Stomach smooth muscle (tissue), 2 donors: ENCODE results near the gene PIM2.
A peak's percentile ranks its signal among the peaks of the same experiment; 100 is the strongest.

Experiments used
- H3K27ac ChIP-seq: one replicate; pipeline ENCODE4 v1.7.0; 2013; ENCODE audit warnings: mild to moderate bottlenecking, low read length, inconsistent platforms
- H3K27me3 ChIP-seq, 2 donors: one replicate each; pipeline ENCODE4 v1.7.0; 2013; ENCODE audit warnings: low read length in 2 of 2; ENCODE audit not compliant: insufficient read depth in 2 of 2, control insufficient read depth in 1 of 2
- H3K36me3 ChIP-seq, 2 donors: one replicate each; pipeline ENCODE4 v1.7.0; 2013; ENCODE audit warnings: low read length in 2 of 2; ENCODE audit not compliant: control insufficient read depth in 2 of 2, insufficient read depth in 2 of 2
- H3K4me1 ChIP-seq: one replicate; pipeline ENCODE4 v1.7.0; 2013; ENCODE audit warnings: low read length; ENCODE audit not compliant: control insufficient read depth, insufficient read depth
- H3K4me3 ChIP-seq, 2 donors: one replicate each; pipeline ENCODE4 v1.7.0; 2013; ENCODE audit warnings: low read length in 2 of 2
- H3K9ac ChIP-seq, 2 donors: one replicate each; pipeline ENCODE4 v1.7.0; 2013; ENCODE audit warnings: low read length in 2 of 2, mild to moderate bottlenecking in 1 of 2
- H3K9me3 ChIP-seq, 2 donors: one replicate each; pipeline ENCODE4 v1.7.0; 2013; ENCODE audit warnings: low read length in 2 of 2; ENCODE audit not compliant: control insufficient read depth in 2 of 2
- donor health status: healthy.
- donor health status: Pancreatic carcinoma.

PIM2 gene

DNA sequence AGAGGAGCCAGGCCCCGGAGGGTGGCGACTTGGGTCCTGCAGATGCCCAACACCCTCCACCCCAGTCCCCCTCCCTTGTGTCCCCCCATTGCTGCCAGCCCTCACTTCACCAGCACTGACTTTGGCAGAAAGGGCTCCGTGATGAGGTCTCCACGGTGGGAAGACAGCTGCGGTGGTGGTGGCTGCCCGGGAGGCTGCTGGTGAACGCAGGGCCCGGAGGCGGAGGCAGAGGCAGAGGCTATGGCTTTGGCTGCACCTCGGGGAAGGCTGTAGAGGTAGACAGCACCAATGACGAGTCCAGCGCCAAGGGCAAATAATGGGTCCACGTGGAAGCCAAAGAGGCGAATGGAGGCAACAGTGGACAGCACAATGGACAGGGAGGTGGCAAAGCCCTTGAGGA is 14.2 kb downstream of the PIM2 start:
- Histone ChIP-seq H3K27ac (no peak overlapping the region), H3K27me3 (peaks cover 0 to 2% of the 10 kb centered on the region in 2 donors), H3K4me1 (no peaks in the 10 kb centered on the region), H3K4me3 (no peak overlapping the region), H3K9me3 (no peaks in the 10 kb centered on the region), H3K9ac (no peak overlapping the region), H3K36me3 (peaks cover 6 to 19% of the 10 kb centered on the region in 2 donors)

DNA sequence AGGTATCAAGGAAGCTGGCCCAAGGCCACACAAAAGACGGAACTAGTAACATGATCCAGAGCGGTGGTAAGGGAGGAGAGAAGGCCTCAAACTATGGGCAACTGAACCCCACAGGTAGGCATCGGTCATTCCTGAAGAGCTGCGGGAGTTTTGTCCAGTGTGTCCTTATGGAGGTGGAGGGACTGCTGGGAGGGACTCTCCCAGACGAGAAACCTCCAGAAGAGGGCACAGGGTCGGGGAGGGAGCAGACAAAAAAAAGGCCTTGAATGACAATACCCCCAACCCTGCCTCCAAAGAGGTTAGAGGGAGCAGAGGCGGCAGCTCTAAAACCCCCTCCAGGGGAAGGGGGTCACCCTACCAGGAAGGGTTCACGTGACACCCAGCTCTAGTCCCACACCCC is 14.6 kb downstream of the PIM2 start:
- Histone ChIP-seq H3K4me1 (no peaks in the 10 kb centered on the region), H3K9me3 (no peaks in the 10 kb centered on the region), H3K4me3 (no peak overlapping the region), H3K9ac (no peak overlapping the region), H3K27me3 (no peaks in the 10 kb centered on the region), H3K36me3 (peaks cover 8 to 19% of the 10 kb centered on the region in 2 donors), H3K27ac (no peak overlapping the region)

DNA sequence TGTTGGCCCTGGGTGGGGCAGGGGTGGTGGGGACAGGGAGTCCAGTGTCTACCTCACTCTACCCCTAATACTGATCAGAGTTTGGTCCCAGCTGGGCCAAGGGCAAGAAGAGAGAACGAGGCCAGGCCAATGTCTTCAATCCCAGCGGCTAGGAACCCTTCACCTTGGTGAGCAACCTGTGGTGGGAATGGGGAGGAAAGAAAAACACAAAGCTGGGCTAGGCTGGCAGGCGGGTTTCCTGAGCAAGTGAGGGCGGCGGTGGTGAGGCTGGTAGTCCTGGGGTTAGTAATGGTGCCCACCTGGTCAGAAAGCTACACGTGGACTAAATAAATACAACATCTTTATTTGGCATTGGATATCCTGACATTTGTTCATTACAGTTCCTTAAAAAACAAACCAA is 15.5 kb downstream of the PIM2 start:
- Histone ChIP-seq H3K4me3 (no peak overlapping the region), H3K36me3 (peaks cover 8 to 16% of the 10 kb centered on the region in 2 donors)

DNA sequence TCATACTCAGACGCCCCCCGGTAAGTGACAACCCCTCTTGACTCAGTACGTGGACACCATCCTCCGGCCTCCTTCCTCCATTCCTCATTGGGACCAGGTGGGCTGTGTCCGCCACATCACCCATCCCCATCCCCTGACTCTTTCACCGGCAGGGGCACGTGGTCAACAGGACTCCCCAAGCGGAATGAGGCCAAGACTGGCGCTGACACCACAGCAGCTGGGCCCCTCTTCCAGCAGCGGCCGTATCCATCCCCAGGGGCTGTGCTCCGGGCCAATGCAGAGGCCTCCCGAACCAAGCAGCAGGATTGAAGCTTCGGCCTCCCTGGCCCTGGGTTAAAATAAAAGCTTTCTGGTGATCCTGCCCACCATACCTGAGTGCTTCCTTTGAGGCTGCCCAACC is 16.0 kb downstream of the PIM2 start:
- Histone ChIP-seq H3K27ac (no peak overlapping the region), H3K9me3 (no peaks in the 10 kb centered on the region), H3K36me3 (peaks cover 8 to 16% of the 10 kb centered on the region in 2 donors), H3K27me3 (no peaks in the 10 kb centered on the region), H3K4me3 (no peak overlapping the region), H3K4me1 (peaks cover 4% of the 10 kb centered on the region), H3K9ac (no peak overlapping the region)

More for the DNA sequence above, 15.5 kb downstream of the PIM2 start:
- Histone ChIP-seq H3K9ac (no peak overlapping the region), H3K9me3 (no peaks in the 10 kb centered on the region), H3K27me3 (no peaks in the 10 kb centered on the region), H3K4me1 (peaks cover 2% of the 10 kb centered on the region), H3K27ac (no peak overlapping the region)

DNA sequence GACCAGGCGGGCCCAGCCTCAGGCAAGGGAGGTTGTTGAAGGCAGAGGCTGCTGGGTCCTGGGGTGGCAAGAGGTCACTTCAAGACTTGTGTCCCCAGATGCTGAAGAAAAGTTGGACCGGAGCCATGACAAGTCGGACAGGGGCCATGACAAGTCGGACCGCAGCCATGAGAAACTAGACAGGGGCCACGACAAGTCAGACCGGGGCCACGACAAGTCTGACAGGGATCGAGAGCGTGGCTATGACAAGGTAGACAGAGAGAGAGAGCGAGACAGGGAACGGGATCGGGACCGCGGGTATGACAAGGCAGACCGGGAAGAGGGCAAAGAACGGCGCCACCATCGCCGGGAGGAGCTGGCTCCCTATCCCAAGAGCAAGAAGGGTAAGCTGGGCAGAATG is 16.7 kb downstream of the PIM2 start:
- Histone ChIP-seq H3K4me3 (no peak overlapping the region), H3K9me3 (no peaks in the 10 kb centered on the region), H3K27ac (no peak overlapping the region), H3K9ac (no peak overlapping the region), H3K27me3 (no peaks in the 10 kb centered on the region), H3K36me3 (peaks cover 8 to 16% of the 10 kb centered on the region in 2 donors), H3K4me1 (peaks cover 4% of the 10 kb centered on the region)

DNA sequence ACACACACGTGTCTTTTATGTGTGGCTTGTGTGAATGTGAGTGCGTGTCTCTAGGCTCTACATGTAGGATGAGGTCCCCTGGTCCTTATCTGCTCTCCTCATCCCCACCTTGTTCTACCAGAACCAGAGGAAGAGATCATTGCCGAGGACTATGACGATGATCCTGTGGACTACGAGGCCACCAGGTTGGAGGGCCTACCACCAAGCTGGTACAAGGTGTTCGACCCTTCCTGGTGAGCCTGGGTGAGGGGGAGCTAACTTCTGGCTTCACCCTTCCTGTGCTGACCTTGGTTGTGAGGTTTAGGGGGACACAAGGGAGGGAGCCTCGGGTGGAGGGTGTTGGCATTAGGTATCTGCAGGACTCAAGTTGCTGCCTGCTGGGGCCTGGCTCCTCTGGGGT is 17.8 kb downstream of the PIM2 start:
- Histone ChIP-seq H3K9me3 (no peaks in the 10 kb centered on the region), H3K27me3 (no peaks in the 10 kb centered on the region), H3K27ac (no peak overlapping the region)

DNA sequence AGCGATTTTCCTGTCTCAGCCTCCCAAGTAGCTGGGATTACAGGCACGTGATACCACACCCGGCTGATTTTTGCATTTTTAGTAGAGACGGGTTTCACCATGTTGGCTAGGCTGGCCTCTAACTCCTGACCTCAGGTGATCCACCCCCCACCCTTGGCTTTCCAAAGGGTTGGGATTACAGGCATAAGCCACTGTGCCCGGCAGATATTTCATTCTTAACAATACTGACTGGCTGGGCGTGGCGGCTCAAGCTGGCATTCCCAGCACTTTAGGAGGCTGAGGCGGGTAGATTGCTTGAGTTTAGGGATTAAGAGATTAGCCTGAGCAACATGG is 19.8 kb downstream of the PIM2 start:
- Histone ChIP-seq H3K9ac (no peak overlapping the region), H3K9me3 (no peaks in the 10 kb centered on the region), H3K27ac (no peak overlapping the region), H3K4me3 (no peak overlapping the region), H3K36me3 (peaks cover 8 to 20% of the 10 kb centered on the region in 2 donors), H3K4me1 (peaks cover 12% of the 10 kb centered on the region), H3K27me3 (peaks cover 0 to 2% of the 10 kb centered on the region in 2 donors)

More for the DNA sequence above, 17.8 kb downstream of the PIM2 start:
- Histone ChIP-seq H3K9ac (no peak overlapping the region), H3K4me3 (no peak overlapping the region), H3K4me1 (peaks cover 12% of the 10 kb centered on the region), H3K36me3 (peaks cover 8 to 16% of the 10 kb centered on the region in 2 donors)

DNA sequence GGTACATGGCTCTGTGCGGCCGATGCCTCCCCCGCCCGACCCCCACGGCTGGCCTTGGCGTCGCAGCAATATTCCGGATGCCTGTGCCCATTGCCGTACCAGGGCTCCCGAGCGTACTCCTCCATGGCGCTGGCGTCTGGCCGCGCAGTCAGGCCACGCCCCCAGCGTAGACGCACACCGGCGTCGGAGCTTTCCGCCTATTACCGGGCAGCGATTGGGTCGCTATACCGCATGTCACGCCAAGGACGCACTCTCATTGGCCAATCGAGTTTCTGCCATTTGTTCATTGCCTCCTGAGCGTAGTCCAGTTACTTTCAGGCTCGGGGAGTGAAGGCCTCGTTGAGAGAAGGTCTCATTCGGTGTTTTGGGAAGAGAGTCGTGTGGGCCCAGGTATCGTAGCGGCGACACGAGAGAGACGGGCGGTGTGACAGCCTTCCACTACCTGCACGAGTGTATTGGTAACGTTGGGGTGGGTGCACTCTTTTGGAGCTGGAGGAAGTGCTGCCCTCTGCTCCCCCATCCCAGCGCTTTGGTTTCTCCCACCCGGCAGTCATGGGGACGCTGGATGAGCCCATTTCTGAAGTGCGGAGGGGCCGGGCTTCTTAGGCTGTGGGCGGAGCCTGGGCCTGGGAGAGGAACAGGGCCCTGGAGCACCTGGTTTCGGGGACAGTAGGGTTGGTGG is 21.1 kb downstream of the PIM2 start, which contains the start of the genes PQBP1 and TIMM17B:
Gene PQBP1, plus strand, starts transcription at position 306 of the 682 bp plus-strand sequence. CDS start 580 bp downstream, outside the sequence.
Gene TIMM17B, minus strand, starts transcription at position 144 of the 682 bp plus-strand sequence. Its CDS starts 19 bp downstream, at position 125.
- Histone ChIP-seq H3K4me1 (peaks cover 12% of the 10 kb centered on the region), H3K36me3 (peaks cover 8 to 15% of the 10 kb centered on the region in 2 donors), H3K9me3 (no peaks in the 10 kb centered on the region), H3K27ac (peak within 1 kb of the TSS; percentile 94), H3K27me3 (peaks cover 0 to 2% of the 10 kb centered on the region in 2 donors), H3K9ac (peak within 1 kb of the TSS; percentile 96 to 98), H3K4me3 (peak within 1 kb of the TSS; percentile 84 to 93)

DNA sequence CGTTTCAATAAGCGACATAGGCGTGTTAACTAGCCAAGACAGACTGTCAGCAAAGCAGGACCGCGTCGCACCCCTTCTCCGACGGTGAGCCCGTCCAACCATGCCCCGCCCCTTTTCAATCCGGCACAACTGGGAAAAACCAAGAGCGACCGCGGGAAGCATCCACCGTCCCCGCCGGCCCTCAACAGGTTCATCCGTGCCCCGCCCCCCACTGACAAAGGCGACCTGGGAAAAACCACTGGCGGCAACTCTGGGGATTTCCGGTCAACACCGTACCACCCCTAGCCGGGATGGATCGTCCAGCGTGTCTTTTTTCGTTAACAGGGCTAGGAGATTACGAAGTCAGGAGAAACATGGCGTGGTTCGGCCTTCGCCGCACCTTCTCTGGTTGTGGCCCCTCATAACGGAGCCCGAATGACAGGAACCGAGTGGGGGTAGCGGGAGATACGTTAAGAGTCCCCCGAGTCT is 21.6 kb downstream of the PIM2 start:
- H3K36me3 ChIP-seq = peaks cover 8 to 14% of the 10 kb centered on the region in 2 donors
- H3K4me1 ChIP-seq = peaks cover 12% of the 10 kb centered on the region
- no peaks in the 10 kb centered on the region for H3K9me3 ChIP-seq
- H3K9ac ChIP-seq = peak overlapping the region; percentile 96 to 98
- peaks cover 0 to 2% of the 10 kb centered on the region in 2 donors for H3K27me3 ChIP-seq
- H3K4me3 ChIP-seq = peak overlapping the region; percentile 84 to 93
- H3K27ac ChIP-seq = peak overlapping the region; percentile 94

DNA sequence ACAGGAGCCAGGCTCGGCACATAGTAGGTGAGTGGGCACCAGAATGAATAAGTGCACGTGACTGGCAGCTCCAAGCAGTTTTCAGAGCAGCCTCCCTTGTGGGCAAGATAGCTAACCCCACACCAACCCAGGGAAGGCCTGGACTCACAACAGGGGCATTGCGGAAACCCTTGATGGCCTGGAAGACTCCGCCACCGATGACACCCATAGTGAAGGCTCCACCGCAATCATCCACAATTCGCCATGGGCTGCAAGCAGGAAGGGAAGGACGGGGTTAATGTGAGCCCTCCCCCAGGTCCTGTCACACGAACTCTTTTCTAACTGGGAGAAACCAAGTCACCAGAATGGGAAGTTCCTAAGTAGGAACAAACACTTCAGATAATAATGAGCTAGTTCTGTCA is 22.2 kb downstream of the PIM2 start:
- peak overlapping the region; percentile 96 to 98 for H3K9ac ChIP-seq
- peaks cover 16% of the 10 kb centered on the region for H3K4me1 ChIP-seq
- H3K4me3 ChIP-seq = peak overlapping the region; percentile 84 to 93
- peaks cover 0 to 2% of the 10 kb centered on the region in 2 donors for H3K27me3 ChIP-seq
- no peaks in the 10 kb centered on the region for H3K9me3 ChIP-seq
- peak overlapping the region; percentile 94 for H3K27ac ChIP-seq
- H3K36me3 ChIP-seq = peaks cover 8 to 10% of the 10 kb centered on the region in 2 donors

DNA sequence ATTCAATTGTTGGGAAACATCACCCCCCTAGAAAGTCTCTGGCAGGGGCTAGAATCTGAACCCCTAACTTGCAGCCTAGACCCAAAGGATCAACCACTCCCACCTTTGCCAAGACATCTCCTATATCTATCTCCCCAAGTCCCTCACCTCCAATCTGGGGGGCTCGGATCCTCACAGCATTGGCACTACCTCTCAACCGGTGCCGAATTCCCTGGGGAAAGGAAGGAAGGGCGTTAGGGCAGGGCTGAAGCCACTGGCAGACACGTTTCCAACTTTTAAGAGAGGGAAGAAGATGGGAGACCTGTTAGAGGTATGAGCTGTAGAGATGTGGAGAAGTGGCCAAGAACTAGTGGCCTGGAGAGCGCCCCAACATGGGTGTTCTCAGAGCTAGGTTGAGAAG is 23.9 kb downstream of the PIM2 start:
- Histone ChIP-seq H3K36me3 (peaks cover 3 to 5% of the 10 kb centered on the region in 2 donors), H3K4me3 (no peak overlapping the region), H3K9ac (no peak overlapping the region), H3K4me1 (peaks cover 19% of the 10 kb centered on the region), H3K27ac (no peak overlapping the region), H3K9me3 (no peaks in the 10 kb centered on the region), H3K27me3 (peaks cover 0 to 5% of the 10 kb centered on the region in 2 donors)
